IPS DF 4.7 (cell line): ENCODE data around the gene PHPT1.
"Not testable (repeated sequence)": the region's sequence is repeated elsewhere in the genome, so short reads cannot be mapped to it uniquely, and the experiment has no call there.

Experiments used
- DNase-seq: peaks from one replicate; pipeline ENCODE4 v3.0.0-alpha.2; 2013; ENCODE audit warnings: low spot score; ENCODE audit errors: extremely low read depth

PHPT1 gene

GRCh38 chr9:136837146-136837855, 11.9 kb upstream of the PHPT1 start:
- no peak for DNase-seq

- not testable (repeated sequence) for DNase-seq
Observed at GRCh38 chr9:136837856-136838277, 11.3 kb upstream of the PHPT1 start.

GRCh38 chr9:136838314-136839228, 10.6 kb upstream of the PHPT1 start:
- DNase-seq: no peak

- DNase-seq: no peak
Observed at GRCh38 chr9:136839229-136840139, 9.7 kb upstream of the PHPT1 start.

- no peak for DNase-seq
Observed at GRCh38 chr9:136840140-136840876, 8.9 kb upstream of the PHPT1 start.

- DNase-seq: no peak
Observed at GRCh38 chr9:136840877-136841645, 8.1 kb upstream of the PHPT1 start.

- not testable (repeated sequence) for DNase-seq
Observed at GRCh38 chr9:136841646-136842379, 7.4 kb upstream of the PHPT1 start.

- DNase-seq: not testable (repeated sequence)
Observed at GRCh38 chr9:136842380-136842948, 6.7 kb upstream of the PHPT1 start, which contains the start of gene AJM1. Gene AJM1, plus strand, starts transcription at chr9:136842478. Its CDS starts 1,937 bp downstream, at chr9:136844415.

- DNase-seq: not testable (repeated sequence)
Observed at GRCh38 chr9:136843159-136843800, 5.9 kb upstream of the PHPT1 start.

GRCh38 chr9:136843801-136844740, 5.1 kb upstream of the PHPT1 start:
- not testable (repeated sequence) for DNase-seq

- no peak for DNase-seq
Observed at GRCh38 chr9:136844761-136845464, 4.3 kb upstream of the PHPT1 start.

GRCh38 chr9:136845465-136846260, 3.5 kb upstream of the PHPT1 start:
- no peak for DNase-seq

- DNase-seq: no peak
Observed at GRCh38 chr9:136846376-136847087, 2.7 kb upstream of the PHPT1 start.

GRCh38 chr9:136847088-136847825, 2.0 kb upstream of the PHPT1 start:
- DNase-seq: no peak
